ENCODE results near the gene NTNG1.
"Not testable (repeated sequence)": the region's sequence is repeated elsewhere in the genome, so short reads cannot be mapped to it uniquely, and the experiment has no call there.

Gene NTNG1

DNA sequence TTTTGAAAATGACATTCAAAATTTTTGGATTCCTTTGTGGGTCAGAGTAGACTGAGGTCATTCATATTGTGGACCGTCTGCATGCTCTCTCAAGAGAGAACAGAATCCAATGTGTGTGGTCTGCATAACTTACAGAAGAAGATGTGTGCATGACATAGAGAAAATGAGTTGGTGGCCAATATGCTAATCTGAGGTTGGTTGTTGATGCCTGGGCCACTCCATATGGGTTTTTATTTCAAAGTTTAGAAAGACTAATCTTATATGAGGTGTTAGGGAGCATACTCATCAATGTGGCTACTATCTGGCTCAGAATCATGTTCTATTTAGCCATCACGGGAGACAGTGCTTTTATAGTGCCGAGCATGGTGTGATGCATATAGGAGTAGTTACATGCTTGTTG lies 18.2 kb downstream of the NTNG1 start:
- no peak overlapping the region for H3K27ac Mint-ChIP-seq
- no peaks in the 10 kb centered on the region for H3K9me3 Mint-ChIP-seq
- H3K4me1 Mint-ChIP-seq (ENCODE audit: low read depth) = no peaks in the 10 kb centered on the region
- intact Hi-C loops (cut with micrococcal nuclease) = no loop called here
- H3K36me3 Mint-ChIP-seq (ENCODE audit: low read depth) = no peaks in the 10 kb centered on the region
- H3K27me3 Mint-ChIP-seq = peaks cover 2% of the 10 kb centered on the region
- no peak overlapping the region for H3K4me3 Mint-ChIP-seq

DNA sequence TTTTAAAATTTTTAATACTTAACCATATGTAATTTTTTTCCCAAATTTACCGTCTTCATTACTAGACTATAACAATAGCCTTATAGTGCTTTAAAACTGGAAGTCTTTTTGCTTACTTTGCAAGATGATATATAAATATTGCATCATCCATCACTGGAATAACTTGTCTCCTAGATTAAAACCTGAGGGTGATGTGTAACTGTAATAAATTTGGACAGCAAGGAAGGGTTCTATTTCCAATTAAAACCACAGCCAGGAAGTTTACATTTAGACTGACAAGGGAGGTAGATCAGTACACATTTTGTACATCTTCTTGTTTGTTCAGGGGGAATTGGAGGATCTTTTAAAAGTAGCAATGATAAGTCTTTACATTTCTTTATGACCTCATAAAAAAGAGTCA lies 21.9 kb downstream of the NTNG1 start:
- Mint-ChIP-seq H3K9me3 (peaks cover 10% of the 10 kb centered on the region), H3K36me3 (ENCODE audit: low read depth) (no peaks in the 10 kb centered on the region), H3K4me3 (no peak overlapping the region), H3K27me3 (no peaks in the 10 kb centered on the region), H3K27ac (no peak overlapping the region), H3K4me1 (ENCODE audit: low read depth) (no peaks in the 10 kb centered on the region)
- intact Hi-C loops (cut with micrococcal nuclease) = no loop called here

DNA sequence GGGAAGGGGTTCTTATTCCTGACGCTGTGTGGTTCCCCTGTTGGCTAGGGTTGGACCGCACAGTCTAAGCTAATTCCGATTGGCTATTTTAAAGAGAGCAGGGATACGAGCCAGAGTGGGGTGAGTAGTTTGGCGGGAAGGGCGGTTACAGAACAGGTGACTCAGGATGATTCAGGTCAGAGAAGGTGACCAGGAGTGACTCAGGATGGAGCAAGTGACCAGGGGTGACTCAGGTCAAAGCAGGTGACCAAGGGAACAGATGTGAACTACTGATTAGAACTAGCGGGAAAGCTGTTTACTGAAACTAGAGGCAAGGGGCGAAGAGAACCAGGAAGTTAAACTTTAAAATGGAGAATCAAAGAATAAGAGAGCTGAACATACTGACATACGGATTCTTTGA lies 24.1 kb downstream of the NTNG1 start:
- H3K27me3 Mint-ChIP-seq; H3K36me3 Mint-ChIP-seq (ENCODE audit: low read depth); H3K27ac Mint-ChIP-seq; H3K4me3 Mint-ChIP-seq; H3K4me1 Mint-ChIP-seq (ENCODE audit: low read depth); intact Hi-C loops (cut with micrococcal nuclease): not testable (repeated sequence)
- peaks cover 10% of the 10 kb centered on the region for H3K9me3 Mint-ChIP-seq

DNA sequence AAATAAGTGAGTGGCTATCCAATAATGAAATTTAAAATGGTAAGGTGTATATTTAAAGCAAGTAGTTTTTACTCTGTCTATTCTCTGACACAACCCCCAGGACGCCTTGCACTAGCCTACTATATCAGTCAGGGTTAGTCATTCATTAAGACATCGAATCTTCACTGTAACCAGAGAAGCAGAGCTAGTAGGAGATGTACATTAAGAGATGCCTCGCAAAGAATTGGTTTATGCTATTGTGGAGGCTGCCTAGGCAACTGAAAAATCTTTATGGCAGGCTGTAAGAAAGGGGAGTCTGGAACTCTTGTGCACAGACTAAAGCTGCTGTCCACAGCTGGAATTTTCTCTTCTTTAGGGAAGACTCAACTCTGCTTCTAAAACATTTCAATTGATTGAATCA lies 28.8 kb downstream of the NTNG1 start:
- no peaks in the 10 kb centered on the region for H3K4me1 Mint-ChIP-seq (ENCODE audit: low read depth)
- no peak overlapping the region for H3K27ac Mint-ChIP-seq
- H3K36me3 Mint-ChIP-seq (ENCODE audit: low read depth) = no peaks in the 10 kb centered on the region
- no peak overlapping the region for H3K4me3 Mint-ChIP-seq
- intact Hi-C loops (cut with micrococcal nuclease) = no loop called here
- H3K27me3 Mint-ChIP-seq = no peaks in the 10 kb centered on the region
- peaks cover 7% of the 10 kb centered on the region for H3K9me3 Mint-ChIP-seq

DNA sequence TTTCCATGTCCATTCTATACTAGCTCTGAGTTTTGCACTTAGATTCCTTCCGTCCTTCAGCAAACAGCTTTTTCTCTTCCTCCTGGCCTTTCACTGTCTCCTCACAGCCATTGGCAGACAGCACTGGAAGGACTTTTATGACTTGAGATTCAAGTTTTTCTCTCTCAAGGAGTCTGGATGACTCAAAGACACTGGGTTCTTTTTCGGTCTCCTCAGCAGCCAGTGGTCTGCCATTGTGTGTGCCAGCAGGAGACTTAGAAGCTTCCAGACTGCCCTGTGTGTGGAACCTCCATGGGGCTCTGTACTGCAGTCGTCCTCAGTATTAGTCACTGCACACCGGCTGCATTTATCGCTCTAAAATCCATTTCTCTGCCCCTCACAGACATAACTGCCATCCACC lies 30.5 kb downstream of the NTNG1 start:
- Mint-ChIP-seq H3K36me3 (ENCODE audit: low read depth) (no peaks in the 10 kb centered on the region), H3K27me3 (no peaks in the 10 kb centered on the region), H3K4me1 (ENCODE audit: low read depth) (no peaks in the 10 kb centered on the region), H3K27ac (no peak overlapping the region), H3K9me3 (no peaks in the 10 kb centered on the region), H3K4me3 (no peak overlapping the region)
- intact Hi-C loops (cut with micrococcal nuclease) = no loop called here

DNA sequence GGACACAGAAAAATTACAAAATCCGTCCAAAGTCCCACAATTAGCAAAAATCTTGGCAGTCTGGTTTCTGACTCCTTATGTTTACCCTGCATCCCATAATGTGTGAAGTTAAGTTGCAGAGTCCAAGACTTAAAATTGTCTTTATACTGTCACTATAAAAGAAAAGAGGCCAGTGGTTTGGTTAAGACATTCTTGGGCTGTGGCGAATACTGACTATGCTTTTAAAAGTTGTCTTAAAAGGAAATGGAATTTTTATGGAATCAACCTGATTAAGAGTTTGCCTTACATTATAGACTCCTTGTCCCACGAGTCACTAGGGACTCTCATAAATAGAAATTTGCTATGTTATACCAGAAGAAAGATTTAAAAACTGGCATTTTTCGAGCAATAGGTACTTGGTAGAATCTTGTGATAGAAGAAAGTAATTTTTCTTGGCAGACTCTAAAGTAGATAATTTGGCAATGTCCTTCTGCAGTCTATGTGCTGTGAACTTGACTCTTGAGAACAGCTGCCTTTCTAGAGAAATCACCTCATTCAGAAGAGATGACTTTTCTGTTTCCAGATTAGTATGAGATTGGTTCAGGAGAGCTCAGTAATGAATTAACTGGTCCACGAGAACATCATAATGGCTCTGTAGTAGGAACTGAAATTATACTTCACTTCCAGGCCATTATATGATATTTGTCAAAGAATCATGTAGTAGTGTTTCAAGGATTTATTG lies 31.8 kb downstream of the NTNG1 start:
- Mint-ChIP-seq H3K36me3 (ENCODE audit: low read depth) (no peaks in the 10 kb centered on the region), H3K27ac (no peak overlapping the region), H3K27me3 (no peaks in the 10 kb centered on the region), H3K4me3 (no peak overlapping the region), H3K4me1 (ENCODE audit: low read depth) (no peaks in the 10 kb centered on the region), H3K9me3 (no peaks in the 10 kb centered on the region)
- intact Hi-C loops (cut with micrococcal nuclease) = no loop called here

DNA sequence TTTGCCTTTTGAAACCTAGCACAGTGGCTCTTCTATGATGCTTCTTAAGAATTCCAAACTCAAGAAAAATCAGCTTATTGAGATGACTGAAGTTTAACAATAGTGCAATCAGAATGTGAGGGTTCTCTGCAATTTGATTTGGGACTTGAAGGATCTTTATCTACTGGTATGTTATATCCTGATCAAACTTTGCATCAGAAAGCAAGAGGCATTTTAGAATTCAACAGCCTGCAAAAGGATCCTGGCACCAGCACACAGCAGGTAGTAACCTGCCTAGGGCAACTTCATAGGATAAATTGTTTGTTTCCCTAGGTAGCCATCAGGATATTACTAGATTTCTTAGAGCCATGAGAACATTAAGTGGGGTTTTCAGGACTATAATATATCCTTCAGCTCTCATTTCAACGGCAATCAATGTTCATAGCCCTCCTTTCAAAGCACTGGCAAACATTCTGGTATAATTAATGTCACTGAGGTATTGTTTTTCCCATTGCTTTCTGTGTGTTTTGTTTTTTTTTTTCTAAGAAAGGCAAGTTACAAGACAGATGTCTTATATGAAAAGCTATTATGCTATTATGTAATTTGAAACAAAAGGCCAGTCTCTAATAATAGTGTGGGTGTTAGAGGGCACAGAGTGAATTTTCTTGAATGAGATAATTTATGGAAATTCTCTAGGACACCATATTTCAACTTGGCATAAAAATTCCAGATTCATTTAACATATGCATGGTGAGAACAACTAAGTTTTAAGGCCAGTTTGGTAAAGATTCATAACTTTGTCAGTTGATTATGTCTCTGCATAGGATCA lies 34.5 kb downstream of the NTNG1 start:
- Mint-ChIP-seq H3K4me3 (no peak overlapping the region), H3K27ac (no peak overlapping the region), H3K4me1 (ENCODE audit: low read depth) (no peaks in the 10 kb centered on the region), H3K36me3 (ENCODE audit: low read depth) (no peaks in the 10 kb centered on the region), H3K27me3 (no peaks in the 10 kb centered on the region), H3K9me3 (no peaks in the 10 kb centered on the region)
- intact Hi-C loops (cut with micrococcal nuclease) = no loop called here

DNA sequence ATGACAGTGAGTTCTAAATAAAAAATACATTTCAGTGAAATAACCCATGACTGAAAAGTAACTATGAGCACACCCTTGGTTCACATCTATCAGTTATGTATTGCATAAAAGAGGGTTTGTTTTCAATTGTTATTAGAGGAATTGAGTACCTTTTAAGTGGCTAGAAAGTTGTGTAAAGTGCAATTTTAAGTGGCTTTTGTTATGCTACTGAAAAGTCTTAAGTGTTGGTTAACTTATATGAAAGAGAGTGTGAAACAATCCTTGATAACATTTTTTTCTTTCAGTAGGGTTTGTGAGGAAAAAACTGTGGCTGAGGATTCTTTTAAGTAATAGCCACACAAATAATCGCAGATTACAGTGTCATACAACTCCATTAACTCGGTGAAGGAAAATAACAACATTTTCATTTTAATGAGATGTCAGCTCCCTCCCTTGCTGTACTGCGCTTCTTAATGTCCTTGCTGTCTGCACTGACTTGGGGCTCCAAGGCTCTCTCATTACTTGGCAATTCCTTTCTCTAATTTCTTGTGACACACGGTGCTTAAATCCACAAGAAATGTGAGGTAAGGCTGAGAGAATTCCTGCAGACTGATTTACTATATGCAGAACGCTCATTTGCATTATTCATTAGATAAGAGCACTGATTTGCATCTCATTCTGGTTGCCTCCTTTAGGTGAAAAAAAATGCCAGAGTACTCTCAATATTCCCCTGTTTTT lies 40.6 kb downstream of the NTNG1 start:
- no peak overlapping the region for H3K27ac Mint-ChIP-seq
- no peaks in the 10 kb centered on the region for H3K9me3 Mint-ChIP-seq
- no peaks in the 10 kb centered on the region for H3K27me3 Mint-ChIP-seq
- H3K4me3 Mint-ChIP-seq = no peak overlapping the region
- no peaks in the 10 kb centered on the region for H3K4me1 Mint-ChIP-seq (ENCODE audit: low read depth)
- H3K36me3 Mint-ChIP-seq (ENCODE audit: low read depth) = no peaks in the 10 kb centered on the region
- intact Hi-C loops (cut with micrococcal nuclease) = no loop called here

DNA sequence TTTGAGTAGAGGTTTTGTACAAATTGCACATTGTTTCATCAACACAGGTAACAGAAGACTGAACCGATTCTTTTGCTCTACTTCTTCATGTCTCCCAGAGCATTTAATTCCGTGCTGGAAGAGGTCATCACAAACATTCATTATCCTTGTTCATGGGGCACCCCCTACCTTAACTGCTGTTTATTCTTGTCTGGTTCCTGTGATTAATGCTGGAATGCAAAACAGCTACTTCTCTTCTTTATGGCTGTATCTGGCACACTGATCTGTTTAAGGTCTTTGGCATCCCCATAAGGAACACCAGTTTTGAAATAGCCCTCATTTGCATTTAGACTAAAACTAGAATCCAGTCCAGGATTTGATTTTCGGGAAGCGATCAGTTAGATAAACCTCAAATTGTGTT lies 42.2 kb downstream of the NTNG1 start:
- Mint-ChIP-seq H3K9me3 (no peaks in the 10 kb centered on the region), H3K27ac (no peak overlapping the region), H3K4me3 (no peak overlapping the region), H3K4me1 (ENCODE audit: low read depth) (no peaks in the 10 kb centered on the region), H3K36me3 (ENCODE audit: low read depth) (no peaks in the 10 kb centered on the region), H3K27me3 (no peaks in the 10 kb centered on the region)
- intact Hi-C loops (cut with micrococcal nuclease) = no loop called here

DNA sequence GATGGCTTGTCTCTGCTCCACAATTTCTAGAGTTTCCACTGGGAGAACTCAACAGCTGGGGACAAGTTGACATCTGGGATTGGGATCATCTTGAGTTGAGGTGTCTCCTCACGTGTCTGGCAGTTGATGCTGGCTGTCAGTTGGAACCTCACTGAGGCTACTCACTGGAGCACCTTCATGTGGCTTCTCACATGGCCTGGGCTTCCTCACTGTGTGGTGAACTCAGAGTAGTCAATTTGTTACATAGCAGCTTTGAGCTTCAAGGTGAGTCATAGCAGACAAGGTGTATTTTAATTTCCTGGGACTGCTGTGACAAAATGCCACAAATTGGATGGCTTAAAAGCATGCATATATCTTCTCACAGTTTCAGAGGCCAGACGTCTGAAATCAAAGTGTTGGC lies 44.0 kb downstream of the NTNG1 start:
- Mint-ChIP-seq H3K4me3 (no peak overlapping the region), H3K9me3 (no peaks in the 10 kb centered on the region), H3K4me1 (ENCODE audit: low read depth) (no peaks in the 10 kb centered on the region), H3K27me3 (no peaks in the 10 kb centered on the region), H3K27ac (no peak overlapping the region), H3K36me3 (ENCODE audit: low read depth) (no peaks in the 10 kb centered on the region)
- intact Hi-C loops (cut with micrococcal nuclease) = no loop called here

DNA sequence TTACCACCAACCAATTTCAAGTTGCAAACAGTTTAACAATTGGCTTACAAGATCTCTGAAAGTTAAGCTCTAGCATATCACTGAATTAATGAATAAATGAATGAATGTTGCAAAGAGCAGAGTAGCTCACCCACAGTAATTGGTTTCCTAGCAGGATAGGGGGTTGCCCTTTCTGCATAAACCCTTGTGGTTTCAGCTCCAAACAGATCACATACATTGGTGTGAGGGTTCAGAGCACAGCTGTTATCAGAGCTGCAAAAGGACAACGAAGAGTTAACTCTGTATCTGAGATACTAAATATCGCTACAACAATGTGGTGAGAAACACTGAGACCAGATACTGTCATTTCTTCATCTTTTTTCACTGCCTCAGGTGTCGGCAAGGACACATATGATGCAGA lies 46.6 kb downstream of the NTNG1 start:
- H3K36me3 Mint-ChIP-seq (ENCODE audit: low read depth) = no peaks in the 10 kb centered on the region

DNA sequence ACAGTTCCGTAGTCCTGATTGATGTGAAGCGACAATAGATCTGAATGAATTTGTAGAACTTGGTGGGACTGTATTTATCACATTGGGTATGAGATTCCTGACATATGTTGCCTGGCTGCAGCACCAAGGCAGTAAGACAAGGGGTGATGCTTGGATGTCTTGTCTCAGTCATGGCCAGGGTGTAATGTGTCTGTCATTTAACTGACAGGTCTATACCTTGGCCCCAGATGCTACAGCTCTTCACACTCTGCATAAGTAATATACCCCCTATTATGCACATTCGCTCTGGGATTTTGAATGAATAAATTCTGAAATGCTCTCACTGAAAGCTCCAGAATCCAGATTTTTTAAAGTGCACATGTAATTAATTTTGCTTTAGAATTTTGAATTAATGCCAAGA lies 47.3 kb downstream of the NTNG1 start:
- intact Hi-C loops (cut with micrococcal nuclease) = no loop called here
- H3K9me3 Mint-ChIP-seq = no peaks in the 10 kb centered on the region
- H3K27ac Mint-ChIP-seq = no peak overlapping the region
- no peaks in the 10 kb centered on the region for H3K36me3 Mint-ChIP-seq (ENCODE audit: low read depth)
- H3K27me3 Mint-ChIP-seq = no peaks in the 10 kb centered on the region
- no peaks in the 10 kb centered on the region for H3K4me1 Mint-ChIP-seq (ENCODE audit: low read depth)
- H3K4me3 Mint-ChIP-seq = no peak overlapping the region

More for the DNA sequence above, 46.6 kb downstream of the NTNG1 start:
- Mint-ChIP-seq H3K27ac (no peak overlapping the region), H3K4me3 (no peak overlapping the region), H3K27me3 (no peaks in the 10 kb centered on the region), H3K9me3 (no peaks in the 10 kb centered on the region), H3K4me1 (ENCODE audit: low read depth) (no peaks in the 10 kb centered on the region)
- intact Hi-C loops (cut with micrococcal nuclease) = no loop called here

DNA sequence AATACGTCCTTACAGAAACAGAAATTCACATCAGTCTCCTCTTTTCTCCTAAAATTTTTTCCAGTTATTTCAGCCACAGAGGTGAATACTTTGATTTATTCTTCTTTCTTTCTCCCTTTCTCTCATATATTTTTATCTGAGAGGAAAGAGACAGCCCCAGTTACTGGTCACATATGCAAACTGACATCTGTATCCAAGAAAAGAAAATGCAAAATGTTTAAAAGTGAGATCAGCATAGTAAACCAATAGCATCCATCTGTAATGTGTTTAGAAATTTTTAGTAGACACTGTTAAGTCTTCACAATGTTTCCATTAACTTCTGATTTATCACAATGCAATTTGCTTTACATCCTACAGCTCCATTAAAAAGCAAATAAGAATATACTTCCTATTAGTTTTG lies 53.5 kb downstream of the NTNG1 start:
- no peaks in the 10 kb centered on the region for H3K4me1 Mint-ChIP-seq (ENCODE audit: low read depth)
- H3K36me3 Mint-ChIP-seq (ENCODE audit: low read depth) = no peaks in the 10 kb centered on the region
- no peaks in the 10 kb centered on the region for H3K27me3 Mint-ChIP-seq
- intact Hi-C loops (cut with micrococcal nuclease) = no loop called here
- no peak overlapping the region for H3K4me3 Mint-ChIP-seq
- H3K9me3 Mint-ChIP-seq = no peaks in the 10 kb centered on the region
- H3K27ac Mint-ChIP-seq = no peak overlapping the region

DNA sequence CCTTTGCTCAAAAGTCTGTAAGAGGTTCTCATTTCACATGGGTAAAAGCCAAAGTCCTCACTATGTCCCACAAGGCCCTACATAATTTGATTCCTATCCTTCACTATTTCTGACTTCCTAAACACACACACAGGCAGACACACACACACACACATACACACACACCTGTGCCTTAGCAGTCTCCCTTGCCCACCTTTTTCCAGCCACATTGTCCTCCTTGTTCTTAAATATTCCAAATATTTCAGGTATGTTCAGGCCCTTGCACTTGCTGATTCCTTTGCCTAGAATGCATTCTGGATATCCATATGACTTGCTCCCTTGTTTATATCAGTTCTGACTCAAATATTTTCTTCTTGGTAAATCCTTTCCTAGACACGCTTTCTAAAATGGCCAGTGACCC lies 54.6 kb downstream of the NTNG1 start:
- intact Hi-C loops (cut with micrococcal nuclease) = no loop called here
- H3K4me1 Mint-ChIP-seq (ENCODE audit: low read depth) = no peaks in the 10 kb centered on the region
- H3K9me3 Mint-ChIP-seq = no peaks in the 10 kb centered on the region
- no peaks in the 10 kb centered on the region for H3K36me3 Mint-ChIP-seq (ENCODE audit: low read depth)
- no peaks in the 10 kb centered on the region for H3K27me3 Mint-ChIP-seq
- H3K27ac Mint-ChIP-seq = no peak overlapping the region
- no peak overlapping the region for H3K4me3 Mint-ChIP-seq

All from dendritic cell treated with granulocyte-macrophage colony-stimulating factor and Interleukin-4, amounts not matched to agents 40 ng/mL and 50 ng/mL, for 4 days (primary cell).